ENCODE measurements around the gene ACER1.

ACER1 gene

GRCh38 chr19:6278740-6279619 lies 54.4 kb downstream of the ACER1 start:
- H3K9ac ChIP-seq (ENCODE audit: low read length): peak overlapping the region; percentile 84
- H3K9me3 ChIP-seq (ENCODE audit: control insufficient read depth, low read length): no peaks in the 10 kb centered on the region
- H3K4me1 ChIP-seq (ENCODE audit: control insufficient read depth, insufficient read depth, low read length): peaks cover 35% of the 10 kb centered on the region
- peak overlapping the region; percentile 46 for H3K4me3 ChIP-seq (ENCODE audit: low read length)
- H3K36me3 ChIP-seq (ENCODE audit: control insufficient read depth, insufficient read depth, low read length): no peaks in the 10 kb centered on the region
- no peaks in the 10 kb centered on the region for H3K27me3 ChIP-seq (ENCODE audit: control insufficient read depth, insufficient read depth, low read length)

- no peak overlapping the region for H3K9ac ChIP-seq (ENCODE audit: low read length)
Observed at GRCh38 chr19:6278051-6278450, 55.4 kb downstream of the ACER1 start.

GRCh38 chr19:6276447-6276846 lies 57.0 kb downstream of the ACER1 start:
- Histone ChIP-seq H3K27me3 (ENCODE audit: control insufficient read depth, insufficient read depth, low read length) (no peaks in the 10 kb centered on the region), H3K9me3 (ENCODE audit: control insufficient read depth, low read length) (no peaks in the 10 kb centered on the region), H3K4me1 (ENCODE audit: control insufficient read depth, insufficient read depth, low read length) (peaks cover 60% of the 10 kb centered on the region), H3K9ac (ENCODE audit: low read length) (no peak overlapping the region), H3K4me3 (ENCODE audit: low read length) (no peak overlapping the region), H3K36me3 (ENCODE audit: control insufficient read depth, insufficient read depth, low read length) (no peaks in the 10 kb centered on the region)

More at GRCh38 chr19:6278051-6278450, 55.4 kb downstream of the ACER1 start:
- no peaks in the 10 kb centered on the region for H3K9me3 ChIP-seq (ENCODE audit: control insufficient read depth, low read length)
- H3K36me3 ChIP-seq (ENCODE audit: control insufficient read depth, insufficient read depth, low read length): no peaks in the 10 kb centered on the region
- H3K4me3 ChIP-seq (ENCODE audit: low read length): no peak overlapping the region
- H3K4me1 ChIP-seq (ENCODE audit: control insufficient read depth, insufficient read depth, low read length): peaks cover 44% of the 10 kb centered on the region
- H3K27me3 ChIP-seq (ENCODE audit: control insufficient read depth, insufficient read depth, low read length): no peaks in the 10 kb centered on the region

GRCh38 chr19:6275170-6275744 lies 58.2 kb downstream of the ACER1 start:
- Histone ChIP-seq H3K36me3 (ENCODE audit: control insufficient read depth, insufficient read depth, low read length) (no peaks in the 10 kb centered on the region), H3K27me3 (ENCODE audit: control insufficient read depth, insufficient read depth, low read length) (no peaks in the 10 kb centered on the region), H3K9ac (ENCODE audit: low read length) (no peak overlapping the region), H3K4me1 (ENCODE audit: control insufficient read depth, insufficient read depth, low read length) (peaks cover 72% of the 10 kb centered on the region), H3K4me3 (ENCODE audit: low read length) (no peak overlapping the region), H3K9me3 (ENCODE audit: control insufficient read depth, low read length) (no peaks in the 10 kb centered on the region)

GRCh38 chr19:6274756-6275155 lies 58.7 kb downstream of the ACER1 start:
- Histone ChIP-seq H3K36me3 (ENCODE audit: control insufficient read depth, insufficient read depth, low read length) (no peaks in the 10 kb centered on the region), H3K9me3 (ENCODE audit: control insufficient read depth, low read length) (no peaks in the 10 kb centered on the region), H3K9ac (ENCODE audit: low read length) (peak overlapping the region; percentile 29), H3K4me1 (ENCODE audit: control insufficient read depth, insufficient read depth, low read length) (peaks cover 77% of the 10 kb centered on the region), H3K27me3 (ENCODE audit: control insufficient read depth, insufficient read depth, low read length) (no peaks in the 10 kb centered on the region), H3K4me3 (ENCODE audit: low read length) (no peak overlapping the region)

- Histone ChIP-seq H3K27me3 (ENCODE audit: control insufficient read depth, insufficient read depth, low read length) (no peaks in the 10 kb centered on the region), H3K9me3 (ENCODE audit: control insufficient read depth, low read length) (no peaks in the 10 kb centered on the region), H3K36me3 (ENCODE audit: control insufficient read depth, insufficient read depth, low read length) (no peaks in the 10 kb centered on the region), H3K9ac (ENCODE audit: low read length) (peak overlapping the region; percentile 29), H3K4me1 (ENCODE audit: control insufficient read depth, insufficient read depth, low read length) (peaks cover 83% of the 10 kb centered on the region), H3K4me3 (ENCODE audit: low read length) (no peak overlapping the region)
Observed at GRCh38 chr19:6273701-6274601, 59.5 kb downstream of the ACER1 start.

- Histone ChIP-seq H3K4me1 (ENCODE audit: control insufficient read depth, insufficient read depth, low read length) (peaks cover 86% of the 10 kb centered on the region), H3K36me3 (ENCODE audit: control insufficient read depth, insufficient read depth, low read length) (no peaks in the 10 kb centered on the region), H3K9me3 (ENCODE audit: control insufficient read depth, low read length) (no peaks in the 10 kb centered on the region), H3K27me3 (ENCODE audit: control insufficient read depth, insufficient read depth, low read length) (no peaks in the 10 kb centered on the region), H3K9ac (ENCODE audit: low read length) (peak overlapping the region; percentile 29), H3K4me3 (ENCODE audit: low read length) (no peak overlapping the region)
Observed at GRCh38 chr19:6272913-6273600, 60.4 kb downstream of the ACER1 start.

GRCh38 chr19:6272411-6272791 lies 61.0 kb downstream of the ACER1 start:
- H3K9me3 ChIP-seq (ENCODE audit: control insufficient read depth, low read length): no peaks in the 10 kb centered on the region
- no peak overlapping the region for H3K4me3 ChIP-seq (ENCODE audit: low read length)
- no peaks in the 10 kb centered on the region for H3K27me3 ChIP-seq (ENCODE audit: control insufficient read depth, insufficient read depth, low read length)
- no peak overlapping the region for H3K9ac ChIP-seq (ENCODE audit: low read length)
- H3K4me1 ChIP-seq (ENCODE audit: control insufficient read depth, insufficient read depth, low read length): peaks cover 87% of the 10 kb centered on the region
- no peaks in the 10 kb centered on the region for H3K36me3 ChIP-seq (ENCODE audit: control insufficient read depth, insufficient read depth, low read length)

- Histone ChIP-seq H3K4me3 (ENCODE audit: low read length) (no peak overlapping the region), H3K9ac (ENCODE audit: low read length) (peak overlapping the region; percentile 33), H3K27me3 (ENCODE audit: control insufficient read depth, insufficient read depth, low read length) (no peaks in the 10 kb centered on the region), H3K4me1 (ENCODE audit: control insufficient read depth, insufficient read depth, low read length) (peaks cover 84% of the 10 kb centered on the region), H3K9me3 (ENCODE audit: control insufficient read depth, low read length) (no peaks in the 10 kb centered on the region), H3K36me3 (ENCODE audit: control insufficient read depth, insufficient read depth, low read length) (no peaks in the 10 kb centered on the region)
Observed at GRCh38 chr19:6271721-6272410, 61.5 kb downstream of the ACER1 start.

GRCh38 chr19:6271251-6271650 lies 62.2 kb downstream of the ACER1 start:
- H3K9ac ChIP-seq (ENCODE audit: low read length): peak overlapping the region; percentile 33
- peaks cover 79% of the 10 kb centered on the region for H3K4me1 ChIP-seq (ENCODE audit: control insufficient read depth, insufficient read depth, low read length)

GRCh38 chr19:6270822-6271221 lies 62.6 kb downstream of the ACER1 start:
- H3K9me3 ChIP-seq (ENCODE audit: control insufficient read depth, low read length): no peaks in the 10 kb centered on the region
- H3K36me3 ChIP-seq (ENCODE audit: control insufficient read depth, insufficient read depth, low read length): no peaks in the 10 kb centered on the region
- H3K4me1 ChIP-seq (ENCODE audit: control insufficient read depth, insufficient read depth, low read length): peaks cover 78% of the 10 kb centered on the region
- no peak overlapping the region for H3K4me3 ChIP-seq (ENCODE audit: low read length)
- H3K9ac ChIP-seq (ENCODE audit: low read length): peak overlapping the region; percentile 33
- H3K27me3 ChIP-seq (ENCODE audit: control insufficient read depth, insufficient read depth, low read length): no peaks in the 10 kb centered on the region

More at GRCh38 chr19:6271251-6271650, 62.2 kb downstream of the ACER1 start:
- H3K9me3 ChIP-seq (ENCODE audit: control insufficient read depth, low read length): no peaks in the 10 kb centered on the region
- H3K36me3 ChIP-seq (ENCODE audit: control insufficient read depth, insufficient read depth, low read length): no peaks in the 10 kb centered on the region
- no peak overlapping the region for H3K4me3 ChIP-seq (ENCODE audit: low read length)
- H3K27me3 ChIP-seq (ENCODE audit: control insufficient read depth, insufficient read depth, low read length): no peaks in the 10 kb centered on the region
